Fibroblast of skin of left quadriceps (primary cell): ENCODE data around the gene PSMA1.
A peak's percentile ranks its signal among the peaks of the same experiment; 100 is the strongest.
"Not testable (repeated sequence)": the region's sequence is repeated elsewhere in the genome, so short reads cannot be mapped to it uniquely, and the experiment has no call there.

ENCODE experiments used
- DNase-seq, 2 experiments: peaks; one replicate each; pipeline ENCODE4 v3.0.0-alpha.2; 2013; ENCODE audit warnings: low read depth in 2 of 2

Gene PSMA1

GRCh38 chr11:14519917-14520746 is at the start of gene PSMA1:
PSMA1 (minus strand) TSS chr11:14520386; CDS start chr11:14520299, 87 bp downstream.
- peak; percentile 85 to 86 for DNase-seq

- DNase-seq: not testable (repeated sequence)
Observed at GRCh38 chr11:14569516-14569915, 49.3 kb upstream of the PSMA1 start.

- DNase-seq: no peak
Observed at GRCh38 chr11:14567064-14567651, 47.0 kb upstream of the PSMA1 start.

GRCh38 chr11:14566331-14567063 is 46.3 kb upstream of the PSMA1 start:
- no peak for DNase-seq

GRCh38 chr11:14565845-14566244 is 45.7 kb upstream of the PSMA1 start:
- DNase-seq: no peak

GRCh38 chr11:14555818-14556217 is 35.6 kb upstream of the PSMA1 start:
- no peak for DNase-seq

GRCh38 chr11:14554959-14555358 is 34.8 kb upstream of the PSMA1 start:
- DNase-seq: no peak

GRCh38 chr11:14552089-14552488 is 31.9 kb upstream of the PSMA1 start:
- no peak for DNase-seq

- DNase-seq: no peak
Observed at GRCh38 chr11:14551380-14551779, 31.2 kb upstream of the PSMA1 start.

- DNase-seq: no peak
Observed at GRCh38 chr11:14549891-14550290, 29.7 kb upstream of the PSMA1 start.

- DNase-seq: no peak
Observed at GRCh38 chr11:14547440-14547839, 27.3 kb upstream of the PSMA1 start.

GRCh38 chr11:14546672-14547071 is 26.5 kb upstream of the PSMA1 start:
- no peak for DNase-seq

- DNase-seq: peak; percentile 16 to 24
Observed at GRCh38 chr11:14544611-14545010, 24.4 kb upstream of the PSMA1 start.

- no peak for DNase-seq
Observed at GRCh38 chr11:14543260-14543659, 23.1 kb upstream of the PSMA1 start.

GRCh38 chr11:14542324-14542723 is 22.1 kb upstream of the PSMA1 start:
- no peak for DNase-seq

- no peak for DNase-seq
Observed at GRCh38 chr11:14541192-14541947, 21.2 kb upstream of the PSMA1 start.

GRCh38 chr11:14539982-14540421 is 19.8 kb upstream of the PSMA1 start:
- no peak for DNase-seq

- no peak for DNase-seq
Observed at GRCh38 chr11:14538926-14539554, 18.9 kb upstream of the PSMA1 start.

- no peak for DNase-seq
Observed at GRCh38 chr11:14538271-14538925, 18.2 kb upstream of the PSMA1 start.

- DNase-seq: no peak
Observed at GRCh38 chr11:14537134-14537599, 17.0 kb upstream of the PSMA1 start.

GRCh38 chr11:14535166-14535565 is 15.0 kb upstream of the PSMA1 start:
- not testable (repeated sequence) for DNase-seq
